ENCODE data around the gene ATP9B.

ATP9B gene

DNA sequence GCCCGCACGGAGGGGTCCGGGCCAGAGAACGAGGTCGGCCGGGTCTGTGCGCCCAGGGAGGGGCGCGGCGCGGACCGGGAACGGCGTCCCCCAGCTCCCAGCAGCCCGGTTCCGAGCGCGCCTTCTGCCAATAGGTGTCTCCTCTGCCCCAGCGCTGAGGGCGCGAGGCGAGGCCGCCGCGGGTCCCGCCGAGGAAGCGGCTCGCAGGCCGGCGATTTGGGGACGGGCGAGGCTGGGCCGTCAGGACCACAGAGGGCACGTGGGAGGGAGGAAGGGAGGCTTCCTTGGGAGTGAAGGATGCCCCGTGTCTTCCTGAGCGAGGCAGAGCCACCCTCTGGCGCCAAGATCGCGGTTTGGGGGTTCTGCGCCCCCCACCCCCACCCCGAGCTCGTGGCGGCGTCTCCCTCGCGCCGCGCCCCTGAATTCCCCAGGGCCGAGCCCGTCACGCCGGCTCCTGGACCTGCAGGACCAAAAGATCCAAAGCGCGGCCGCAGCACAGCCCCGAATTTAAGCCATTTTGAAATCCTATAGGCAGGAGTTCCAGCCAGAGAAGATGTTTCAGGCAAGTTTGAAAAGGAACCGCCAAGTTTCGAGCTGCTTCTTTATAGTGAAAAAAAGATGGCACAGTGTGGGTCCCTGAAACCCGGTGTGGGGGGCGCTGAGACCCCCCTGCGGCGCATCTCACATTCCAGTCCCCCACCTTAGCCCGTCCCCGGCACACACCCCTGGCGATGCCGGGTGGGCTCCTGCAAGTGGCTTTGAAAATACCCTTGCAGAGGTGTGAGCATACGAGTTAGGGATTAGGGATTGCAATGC, 327.4 kb downstream of the ATP9B start:
- no peak for DNase-seq (ENCODE audit: low read depth in 2 of 2)

DNA sequence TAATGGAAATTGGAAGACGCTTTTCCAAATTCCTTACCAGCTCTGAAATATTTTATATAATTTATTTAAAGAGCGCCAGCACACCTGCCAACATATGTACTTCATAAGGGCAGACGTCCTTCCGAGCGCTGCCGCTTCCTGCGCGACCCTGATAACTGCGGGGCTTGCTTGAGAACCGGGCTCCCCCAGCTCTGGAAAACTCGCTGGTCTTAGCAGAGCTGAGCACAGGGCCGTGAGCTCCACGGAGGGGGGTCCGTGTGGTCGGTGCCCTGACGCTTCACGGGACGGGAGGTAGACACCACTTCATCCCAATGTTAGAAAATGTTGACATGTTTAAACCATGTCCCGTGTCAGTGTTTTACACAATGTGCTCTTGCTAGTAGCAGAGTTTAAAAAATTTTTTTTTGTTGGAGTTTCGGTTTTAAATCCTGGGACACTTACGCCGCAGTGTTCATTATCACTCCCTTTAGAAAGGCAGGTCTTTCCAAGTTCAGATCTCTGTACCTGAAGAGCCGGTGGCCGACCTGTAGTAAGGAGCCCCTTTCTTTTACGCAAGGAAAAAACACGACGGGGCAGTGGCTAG, 328.1 kb downstream of the ATP9B start:
- DNase-seq (ENCODE audit: low read depth in 2 of 2), result no peak

DNA sequence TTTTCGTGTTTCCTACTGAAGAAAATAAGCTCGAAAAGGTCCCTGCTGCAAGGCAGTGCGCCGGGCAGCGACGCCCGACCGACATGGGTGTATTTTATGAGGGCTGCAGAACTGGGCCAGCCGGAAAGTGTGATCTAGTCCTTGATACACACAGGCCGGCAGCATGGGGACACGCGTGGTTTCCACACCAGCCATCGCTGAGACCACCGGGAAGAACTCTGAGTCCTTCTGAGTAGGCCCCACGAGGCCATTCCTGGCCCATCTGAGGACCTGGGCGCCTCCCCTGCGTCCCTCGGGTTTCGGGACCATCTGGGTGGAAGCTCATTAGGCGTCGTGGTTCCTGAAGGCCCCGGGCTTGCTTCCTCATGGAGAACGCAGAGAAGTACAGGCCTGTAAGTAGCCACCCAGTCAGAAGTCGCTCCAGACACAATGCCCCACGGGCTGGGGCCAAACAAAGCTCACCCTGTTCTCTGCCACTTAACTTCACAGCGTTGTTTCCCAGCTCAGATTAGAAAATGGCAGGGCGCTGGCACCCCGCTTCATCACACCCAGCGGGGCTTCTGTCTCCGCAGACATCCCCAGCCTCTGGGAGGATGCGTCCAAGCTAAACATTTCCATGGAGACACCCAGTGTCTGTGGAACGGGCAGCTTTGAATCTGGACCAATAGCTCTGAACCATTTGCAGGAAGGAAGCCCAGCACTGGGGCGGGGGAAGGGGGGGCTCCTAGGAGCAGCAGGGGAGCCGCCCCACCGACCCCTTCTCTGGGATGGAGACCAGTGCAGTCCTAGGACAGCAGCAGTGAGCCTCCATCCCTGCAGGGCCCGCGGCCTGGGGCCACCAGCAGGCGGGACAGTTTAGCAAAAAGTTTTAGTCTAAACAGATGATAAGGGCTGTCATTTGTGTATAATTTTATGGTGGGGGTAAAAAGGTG, 328.9 kb downstream of the ATP9B start:
- DNase-seq (ENCODE audit: low read depth in 2 of 2), result no peak

DNA sequence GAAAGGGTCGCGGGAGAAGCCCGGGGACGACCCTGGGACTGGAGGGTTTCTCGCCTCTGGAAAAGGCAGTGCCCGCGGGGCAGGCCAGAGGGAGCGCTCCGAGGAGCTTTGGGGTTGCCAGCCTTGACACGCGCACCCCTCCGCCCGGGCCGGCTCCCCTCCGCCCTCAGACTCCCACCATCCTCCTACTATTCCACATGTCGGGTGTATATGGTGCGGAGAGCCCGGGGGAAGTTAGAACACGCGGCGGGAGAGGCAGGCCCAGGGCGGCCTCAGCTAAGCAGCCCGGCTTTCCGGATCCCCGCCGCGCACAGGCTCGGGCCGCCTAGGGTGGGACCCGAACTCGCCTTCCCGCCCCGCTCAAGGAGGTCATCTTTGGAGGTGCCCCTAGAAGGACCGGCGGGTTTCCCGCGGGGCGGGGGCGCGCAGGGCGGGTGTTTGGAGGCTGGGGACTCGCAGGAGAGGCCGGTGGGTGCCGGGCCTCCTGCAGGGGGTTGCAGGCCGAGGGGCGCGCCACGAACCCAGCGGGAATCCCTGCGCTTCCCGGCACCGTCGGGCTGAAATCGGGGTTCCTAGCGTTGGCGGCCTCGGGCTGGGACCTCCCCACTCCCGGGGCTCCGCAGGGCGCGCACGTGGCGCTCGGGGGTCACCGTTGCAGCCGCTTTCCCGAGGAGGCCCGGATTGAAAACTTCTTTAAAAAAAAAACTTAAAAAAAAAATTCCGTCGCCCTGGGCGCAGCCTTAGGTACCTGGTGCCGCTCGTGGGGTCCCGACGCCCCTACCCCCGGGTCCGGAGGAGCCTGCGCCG, 330.3 kb downstream of the ATP9B start:
- no peak for DNase-seq (ENCODE audit: low read depth in 2 of 2)

DNA sequence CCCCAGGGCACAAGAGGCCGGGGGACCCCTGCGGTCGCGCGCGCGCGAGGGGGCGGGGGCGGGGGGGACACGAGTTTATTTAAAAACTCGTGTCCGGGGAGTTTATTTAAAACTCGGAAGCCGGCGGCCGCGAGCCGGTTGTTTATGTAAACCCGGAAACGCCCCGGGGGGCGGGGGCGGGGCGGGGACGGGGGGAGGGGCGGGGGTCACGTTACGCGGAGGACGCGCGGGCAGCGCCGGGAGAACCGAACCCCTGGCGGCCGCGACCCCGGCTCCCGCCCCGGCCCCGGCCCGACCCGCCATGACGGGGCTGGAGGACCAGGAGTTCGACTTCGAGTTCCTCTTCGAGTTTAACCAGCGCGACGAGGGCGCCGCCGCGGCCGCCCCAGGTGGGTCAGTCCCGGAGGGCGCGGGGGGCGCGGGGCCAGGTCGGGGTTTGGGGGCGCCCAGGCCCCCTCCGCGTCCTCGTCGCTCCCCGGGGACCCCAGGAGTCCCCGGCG, 330.9 kb downstream of the ATP9B start:
- peak in 1 of 2 donors; percentile 50 for DNase-seq (ENCODE audit: low read depth in 2 of 2)

DNA sequence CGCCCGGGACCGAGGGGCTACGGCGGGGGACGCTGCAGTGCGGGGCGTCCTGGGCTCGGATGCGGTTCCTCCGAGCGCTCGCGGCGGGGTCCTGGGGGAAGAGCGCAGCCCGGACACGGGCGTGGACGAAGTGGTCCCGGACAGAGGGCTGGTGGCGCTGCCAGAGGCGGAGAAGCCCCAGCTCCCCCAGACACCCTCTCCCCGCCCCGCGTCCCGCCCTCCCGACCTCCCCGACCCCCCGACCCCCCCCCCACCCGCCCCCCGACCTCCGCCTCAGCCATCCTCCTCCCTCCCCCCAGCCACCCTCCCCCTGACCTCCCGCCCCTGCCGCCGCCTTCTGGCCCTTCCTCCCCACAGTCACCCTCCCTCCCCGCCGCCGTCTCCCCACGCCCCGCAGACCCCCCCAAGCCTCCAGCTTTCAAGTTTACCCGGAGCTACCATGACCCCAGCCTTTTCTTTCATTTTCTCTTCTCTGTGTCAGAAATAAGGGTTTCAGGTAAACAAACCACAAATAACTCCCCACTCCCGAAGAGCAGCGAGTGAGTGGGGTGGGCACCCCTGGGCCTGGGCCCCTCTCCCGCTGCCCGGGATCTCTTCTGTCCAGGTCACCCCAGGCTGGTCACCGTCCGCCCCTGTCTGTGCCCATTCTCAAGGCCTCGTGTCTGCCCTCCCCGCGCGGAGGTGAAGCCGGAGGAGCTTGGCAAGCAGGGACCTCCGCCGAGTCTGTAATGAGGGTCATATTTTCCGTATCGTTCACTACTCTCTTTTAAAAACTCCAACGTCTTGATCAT, 331.6 kb downstream of the ATP9B start:
- no peak for DNase-seq (ENCODE audit: low read depth in 2 of 2)

DNA sequence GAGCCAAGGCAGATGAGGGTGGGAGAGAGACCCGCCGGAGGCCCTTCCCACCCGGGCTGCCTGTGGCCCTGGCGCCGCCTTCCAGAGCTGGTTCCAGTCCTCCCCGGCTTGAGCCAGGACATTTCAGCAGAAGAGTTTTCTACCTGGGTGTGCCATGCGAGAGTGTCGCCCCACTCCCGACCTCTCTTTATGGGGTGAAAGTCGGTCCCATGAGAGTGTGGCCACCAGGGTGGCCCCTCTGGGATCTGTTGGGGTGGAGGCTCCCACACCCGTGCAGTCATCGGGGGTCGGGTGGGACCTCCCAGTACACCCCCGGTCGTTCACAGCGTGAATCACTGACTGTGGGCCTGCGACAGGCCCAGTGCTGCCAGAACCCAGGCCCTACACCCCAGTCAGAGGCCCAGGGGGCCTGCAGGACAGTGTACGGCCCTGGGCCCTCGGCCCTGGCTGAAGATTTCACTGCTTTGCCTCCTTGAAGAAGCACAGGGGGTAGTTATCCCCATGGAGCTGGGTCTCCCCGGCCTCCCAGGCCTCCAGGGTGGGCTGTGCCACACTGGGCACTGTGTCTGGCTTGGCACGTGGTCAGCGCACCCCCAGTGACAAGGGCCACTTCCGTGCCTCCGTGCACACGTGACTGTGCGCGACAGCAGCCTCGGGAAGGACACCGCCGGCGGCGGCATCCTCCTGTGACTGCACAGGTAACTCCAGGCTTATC, 332.5 kb downstream of the ATP9B start:
- no peak for DNase-seq (ENCODE audit: low read depth in 2 of 2)

DNA sequence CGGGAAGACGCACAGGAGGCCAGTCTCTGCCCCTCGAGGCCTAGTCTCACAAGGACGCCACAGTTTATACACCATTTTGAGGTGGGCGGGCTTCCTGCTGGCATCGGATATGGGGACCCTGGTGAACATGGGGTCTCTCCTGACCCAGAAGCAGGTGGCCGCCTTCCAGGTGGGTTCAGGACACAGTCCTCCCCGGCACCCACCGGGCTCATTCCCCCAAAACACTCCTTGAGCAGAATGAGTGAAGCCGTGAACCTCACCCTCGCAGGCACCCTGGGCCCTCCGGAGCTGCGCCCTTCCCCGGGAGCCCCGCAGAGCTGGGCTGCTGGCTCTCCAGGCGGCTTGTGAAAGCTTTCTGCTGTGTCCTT, 333.0 kb downstream of the ATP9B start:
- DNase-seq (ENCODE audit: low read depth in 2 of 2), result no peak

DNA sequence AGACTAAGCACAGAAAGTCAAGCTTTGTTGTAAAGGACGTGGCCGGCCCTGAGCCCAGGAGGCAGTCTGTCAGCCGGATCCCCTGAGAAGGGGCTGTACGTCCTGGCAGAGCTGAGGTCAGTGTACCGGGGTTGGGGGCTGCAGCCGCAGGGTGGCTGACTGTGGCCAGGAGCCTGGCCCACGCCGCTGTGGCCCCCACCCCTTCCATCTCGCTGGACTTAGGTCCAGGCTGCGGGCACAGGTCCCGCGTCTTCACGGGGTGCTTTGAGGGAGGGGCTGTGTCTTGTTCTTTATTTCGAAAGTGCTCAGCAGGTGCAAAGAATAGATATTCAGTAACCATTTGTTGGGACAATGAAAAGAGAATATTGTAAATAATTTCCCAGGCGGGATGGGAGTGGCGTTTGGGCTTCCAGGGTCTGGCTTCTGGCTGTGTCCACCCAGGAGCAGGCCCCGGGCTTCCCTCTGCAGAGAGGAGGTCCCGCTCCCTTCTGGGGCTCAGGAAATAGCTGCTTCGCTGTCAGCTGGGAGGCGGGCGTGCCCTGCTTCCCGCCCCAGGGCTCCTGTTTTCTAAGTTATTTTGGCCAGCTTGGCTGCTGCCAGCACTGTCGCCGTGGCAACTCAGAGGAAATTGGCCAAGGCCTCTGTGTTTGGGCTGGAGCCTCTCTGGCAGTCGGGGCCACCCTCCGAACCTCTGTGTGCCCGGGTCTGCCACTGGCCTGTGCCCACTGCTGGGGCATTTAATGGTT, 334.0 kb downstream of the ATP9B start:
- no peak for DNase-seq (ENCODE audit: low read depth in 2 of 2)

DNA sequence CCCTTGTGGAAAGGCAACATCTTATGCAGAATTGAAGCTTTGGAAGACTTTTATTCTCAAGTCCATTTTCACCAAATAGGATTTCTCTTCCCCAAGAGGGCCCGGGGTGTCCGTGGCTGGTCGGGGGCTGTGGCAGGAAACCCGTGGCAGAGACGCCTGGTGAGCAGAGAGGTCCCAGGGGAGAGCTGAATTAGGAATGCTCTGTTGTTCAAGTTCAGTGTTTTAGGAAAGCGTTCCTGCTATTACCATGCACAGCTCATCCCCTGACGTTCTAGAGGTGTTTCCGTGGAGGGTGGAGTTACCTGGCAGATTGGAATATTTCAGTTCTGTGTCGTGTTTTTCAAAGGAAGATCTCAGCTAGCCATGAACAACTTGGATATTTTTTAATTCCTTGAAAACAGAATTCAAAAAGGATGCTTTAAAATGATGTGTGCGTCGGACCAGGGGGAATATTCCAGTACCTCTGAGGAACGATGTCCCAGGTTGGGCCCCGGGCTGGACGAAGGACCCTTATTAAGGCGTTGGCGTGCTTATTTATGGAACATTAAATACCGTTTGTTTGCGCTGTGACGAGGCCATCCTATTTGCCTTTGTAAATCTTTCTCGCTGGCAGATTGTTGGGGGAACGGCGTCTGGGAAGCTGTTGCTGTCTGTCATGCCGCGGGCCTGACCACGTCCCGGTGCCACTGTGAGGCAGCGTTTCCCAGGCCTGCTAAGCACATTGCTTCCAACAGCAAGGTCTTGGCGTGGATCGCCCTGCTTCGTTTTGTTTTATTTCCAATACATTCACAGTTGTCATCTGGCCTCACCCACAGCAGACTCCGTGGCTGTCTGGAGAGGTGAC, 334.8 kb downstream of the ATP9B start:
- no peak for DNase-seq (ENCODE audit: low read depth in 2 of 2)

DNA sequence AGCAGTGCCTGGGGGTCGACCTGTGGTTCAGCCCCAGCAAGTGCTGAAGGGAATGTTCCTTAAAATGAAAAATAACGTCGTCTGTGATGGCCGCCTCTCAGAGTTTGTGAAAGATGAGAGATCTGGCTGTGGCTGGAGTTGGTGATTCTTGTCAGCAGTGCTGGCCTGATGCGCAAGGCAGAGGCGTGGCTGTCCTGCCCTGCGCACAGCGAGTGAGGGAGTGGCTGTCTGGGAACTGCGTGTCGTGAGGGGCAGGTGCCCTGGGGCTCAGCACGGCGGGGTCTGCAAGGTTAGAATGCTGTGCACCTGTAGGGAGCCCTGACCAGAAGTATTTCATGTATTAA, 335.3 kb downstream of the ATP9B start:
- DNase-seq (ENCODE audit: low read depth in 2 of 2), result no peak

DNA sequence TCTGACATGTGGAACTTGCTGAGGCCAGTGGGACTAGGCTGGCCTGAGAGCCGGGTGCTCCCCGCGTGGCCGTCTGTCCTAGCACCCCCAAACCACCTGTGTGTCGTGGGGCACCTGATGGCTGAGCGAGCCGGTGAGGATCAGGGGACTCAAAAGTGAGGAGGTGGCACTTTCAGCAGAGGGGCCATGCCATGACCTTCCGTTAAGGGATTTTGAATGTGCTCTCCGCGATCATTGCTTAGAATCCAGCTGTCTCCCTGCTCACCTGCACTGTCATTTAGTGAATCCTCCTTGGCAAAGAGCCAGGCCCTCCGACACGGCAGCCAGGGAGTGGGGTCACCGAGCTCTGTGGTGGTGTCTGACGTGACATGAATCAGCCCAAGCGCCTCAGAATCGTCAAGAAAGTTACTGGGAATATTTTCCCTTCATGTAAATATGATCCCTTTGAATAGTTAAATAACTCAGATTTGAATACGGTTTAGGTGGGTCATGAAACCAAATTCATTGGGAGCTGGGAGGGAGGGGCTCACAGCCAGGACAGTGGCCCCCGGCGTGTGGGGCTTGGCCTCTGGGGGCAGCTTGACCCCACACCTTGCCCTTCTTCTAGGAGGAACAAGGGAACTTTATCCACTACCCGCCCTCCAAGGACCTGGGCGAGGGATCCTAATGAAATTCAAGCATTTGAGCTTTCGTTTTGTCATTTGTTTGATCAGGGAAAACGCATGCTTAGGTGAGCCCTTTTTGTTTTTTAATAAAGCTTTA, 336.0 kb downstream of the ATP9B start:
- no peak for DNase-seq (ENCODE audit: low read depth in 2 of 2)

DNA sequence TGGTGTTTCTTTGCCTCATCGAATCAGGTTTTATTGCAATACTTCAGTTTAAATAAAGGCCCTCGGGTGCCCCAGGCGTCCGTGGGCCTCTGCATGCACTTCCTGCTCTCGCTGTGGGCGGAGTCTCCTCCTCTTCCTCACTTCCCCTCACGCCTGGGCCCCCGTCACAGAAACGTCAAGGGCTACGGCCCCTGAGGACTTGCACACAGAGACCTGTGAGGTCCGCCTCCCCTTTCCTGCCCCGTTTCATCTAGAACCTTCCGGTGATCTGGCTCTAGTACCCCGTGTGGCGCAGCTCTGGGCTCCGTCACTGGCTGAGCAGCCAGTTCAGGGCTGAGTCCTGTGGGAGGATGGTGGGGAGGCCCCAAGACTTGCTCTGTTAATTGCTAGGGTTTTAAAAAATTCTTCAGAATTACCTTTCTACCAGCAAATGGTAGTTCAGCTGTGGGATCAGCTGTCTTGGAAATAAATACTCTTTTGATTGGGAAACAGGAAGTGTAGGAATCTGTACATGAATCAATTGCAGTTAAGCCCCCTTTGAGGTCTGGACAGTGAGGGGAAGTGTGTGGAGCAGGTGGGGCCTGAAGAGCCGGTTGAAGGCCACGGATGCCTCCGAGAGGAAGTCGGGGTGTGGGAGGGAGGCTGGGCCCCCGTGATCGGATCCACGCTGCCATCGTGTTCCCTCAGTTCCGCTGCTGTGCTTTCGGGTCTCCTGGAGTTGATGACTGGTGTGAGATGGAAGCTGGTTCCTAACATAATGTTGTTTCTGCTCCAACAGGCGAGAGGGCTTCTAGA, 336.8 kb downstream of the ATP9B start:
- peak; percentile 49 to 69 for DNase-seq (ENCODE audit: low read depth in 2 of 2)

DNA sequence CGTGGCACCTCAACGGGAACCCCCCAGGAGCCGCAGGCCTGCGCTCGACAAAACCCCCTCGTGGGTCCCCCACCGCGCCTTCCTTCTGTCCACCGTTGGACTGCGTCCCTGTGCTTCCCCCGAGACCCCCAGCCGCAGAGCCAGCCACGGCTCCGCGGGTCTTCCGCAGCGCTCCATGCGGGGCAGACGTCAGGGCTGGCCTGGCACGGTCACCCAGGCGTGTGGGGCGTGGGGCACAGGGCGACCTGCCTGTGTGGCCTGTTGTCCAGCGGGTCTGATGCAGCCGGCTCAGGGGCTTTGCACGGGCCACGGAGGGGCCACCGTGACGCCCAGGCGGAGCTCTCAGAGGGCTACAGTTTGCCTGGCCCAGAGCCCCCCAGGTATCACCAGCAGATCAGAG, 337.5 kb downstream of the ATP9B start:
- DNase-seq (ENCODE audit: low read depth in 2 of 2), result no peak

DNA sequence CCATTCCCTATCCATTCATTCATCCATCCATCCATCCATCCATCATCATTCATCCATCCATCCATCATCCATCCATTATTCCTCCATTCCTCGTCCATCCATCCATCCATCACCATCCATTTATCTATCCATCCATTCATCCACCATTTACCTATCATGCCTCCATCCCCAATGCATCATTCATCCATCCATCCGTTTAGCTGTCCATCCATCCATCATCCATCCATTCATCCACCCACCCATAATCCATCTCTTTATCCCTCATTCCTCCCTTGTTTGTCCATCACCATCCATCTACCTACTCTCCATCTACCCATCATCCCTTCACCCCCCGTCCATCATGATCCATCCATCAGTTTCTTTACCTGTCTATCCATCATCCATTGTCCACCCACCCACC, 340.1 kb downstream of the ATP9B start:
- no peak for DNase-seq (ENCODE audit: low read depth in 2 of 2)

DNA sequence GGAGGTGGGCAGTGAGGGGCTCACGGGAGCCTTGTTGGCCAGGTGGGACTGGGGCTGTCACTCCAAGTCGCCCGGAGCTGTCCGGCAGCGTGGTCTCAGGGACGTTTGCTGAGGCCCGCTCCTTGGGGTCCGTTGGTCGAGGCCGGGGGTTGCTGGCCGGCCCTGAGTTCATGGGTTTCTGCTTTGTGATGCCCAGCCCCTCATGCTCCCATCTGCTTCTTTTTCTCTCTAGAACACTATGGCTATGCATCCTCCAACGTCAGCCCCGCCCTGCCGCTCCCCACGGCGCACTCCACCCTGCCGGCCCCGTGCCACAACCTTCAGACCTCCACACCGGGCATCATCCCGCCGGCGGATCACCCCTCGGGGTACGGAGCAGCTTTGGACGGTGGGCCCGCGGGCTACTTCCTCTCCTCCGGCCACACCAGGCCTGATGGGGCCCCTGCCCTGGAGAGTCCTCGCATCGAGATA, 341.0 kb downstream of the ATP9B start:
- no peak for DNase-seq (ENCODE audit: low read depth in 2 of 2)
